Anterior cingulate cortex (tissue), 58 donors: ENCODE data around the gene CDH22.

ENCODE experiments used
- DNase-seq, 58 donors: peaks; one replicate each; lab custom pipeline; 2025; lab: John Stamatoyannopoulos, UW

The CDH22 gene

GRCh38 chr20:46252352-46253091 is 55.8 kb downstream of the CDH22 start:
- no peak for DNase-seq

- no peak for DNase-seq
These were observed 57.1 kb downstream of the CDH22 start for GRCh38 chr20:46251211-46251673.

GRCh38 chr20:46250772-46251171 is 57.5 kb downstream of the CDH22 start:
- DNase-seq = no peak

GRCh38 chr20:46249671-46250070 is 58.6 kb downstream of the CDH22 start:
- DNase-seq = no peak

GRCh38 chr20:46246559-46246958 is 61.7 kb downstream of the CDH22 start:
- peak in 1 of 58 donors; percentile 33 for DNase-seq

DNA sequence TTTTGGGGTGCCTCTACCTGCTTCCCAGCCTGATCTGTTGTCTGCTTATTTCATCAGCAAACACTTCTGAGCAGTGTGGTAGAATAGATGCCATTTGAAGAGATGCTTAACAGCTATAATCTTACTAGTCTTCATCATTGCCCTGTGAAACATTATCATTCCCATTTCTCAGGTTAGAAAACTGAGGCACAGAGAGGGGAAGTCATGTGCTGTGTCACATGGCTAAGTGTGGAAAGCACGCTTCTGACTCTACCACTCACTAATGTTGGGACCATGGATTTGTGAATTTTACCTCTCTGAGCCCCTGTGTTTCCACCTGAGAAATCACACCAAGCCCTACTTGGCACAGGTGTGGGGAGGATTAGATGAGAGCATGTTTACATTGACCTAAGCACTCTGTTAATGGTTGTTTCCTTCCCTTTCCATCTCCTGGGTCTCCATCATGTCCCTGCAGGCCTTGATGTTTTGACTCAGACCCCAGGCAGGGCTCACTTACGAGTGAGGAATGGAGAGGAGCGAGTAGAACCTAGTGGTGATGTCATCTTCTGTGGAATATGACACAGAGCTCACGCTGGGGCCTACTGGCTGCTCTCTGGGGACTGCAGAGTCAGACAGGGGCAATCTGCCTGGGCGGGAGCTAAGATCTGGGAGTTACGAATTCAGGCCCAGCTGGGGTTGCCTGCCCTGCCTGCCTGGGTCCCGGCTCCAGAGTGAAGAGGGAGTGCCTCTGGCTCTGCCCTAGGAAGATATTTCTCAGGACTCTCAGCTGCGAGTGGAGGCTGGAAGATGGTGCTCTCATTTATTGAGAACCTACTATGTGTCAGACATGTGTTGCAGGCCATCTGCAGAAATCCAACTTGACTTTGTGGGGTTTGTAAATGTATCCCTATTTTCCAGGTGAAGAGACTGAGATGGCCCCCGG is 64.3 kb downstream of the CDH22 start:
- DNase-seq = no peak

GRCh38 chr20:46242390-46242789 is 65.9 kb downstream of the CDH22 start:
- no peak for DNase-seq

DNA sequence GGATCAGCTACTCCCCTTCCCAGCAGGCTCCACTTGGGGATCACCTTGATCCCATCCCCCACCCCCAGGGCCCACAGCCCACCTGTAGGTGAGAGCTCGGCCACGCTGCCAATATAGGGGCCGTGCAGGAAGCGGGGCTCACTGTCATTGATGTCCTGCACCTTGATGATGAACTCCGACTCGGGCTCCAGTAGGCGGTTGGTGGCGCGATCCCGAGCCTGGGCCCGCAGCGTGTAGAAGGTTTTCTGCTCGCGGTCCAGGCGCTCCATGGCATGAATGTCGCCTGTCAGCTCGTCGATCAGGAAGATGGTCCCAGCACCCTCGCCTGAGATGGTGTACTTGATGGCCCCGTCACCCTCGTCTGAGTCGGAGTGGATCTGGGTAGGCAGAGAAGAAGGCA is 67.4 kb downstream of the CDH22 start:
- no peak for DNase-seq

- no peak for DNase-seq
These were observed 68.2 kb downstream of the CDH22 start for GRCh38 chr20:46240065-46240464.

DNA sequence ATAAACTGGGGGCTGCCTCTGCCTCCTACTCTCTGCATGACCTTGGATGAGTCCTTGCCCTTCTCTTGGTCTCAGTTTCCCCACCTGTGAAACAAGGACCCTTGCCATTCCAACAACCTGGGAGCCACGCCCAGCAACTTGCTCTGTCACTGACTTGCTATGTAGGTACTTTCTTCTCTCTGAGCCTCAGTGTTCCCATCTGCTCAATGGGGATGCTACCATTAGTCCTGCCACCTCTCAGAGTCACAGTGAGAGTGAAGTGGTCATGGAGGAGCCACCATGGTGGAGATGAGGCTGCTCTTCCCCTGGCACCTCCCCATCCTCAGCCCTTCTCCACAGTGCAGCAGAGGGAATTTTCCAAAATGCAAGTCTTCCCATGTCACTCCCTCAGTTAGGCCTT is 70.6 kb downstream of the CDH22 start:
- DNase-seq = no peak

DNA sequence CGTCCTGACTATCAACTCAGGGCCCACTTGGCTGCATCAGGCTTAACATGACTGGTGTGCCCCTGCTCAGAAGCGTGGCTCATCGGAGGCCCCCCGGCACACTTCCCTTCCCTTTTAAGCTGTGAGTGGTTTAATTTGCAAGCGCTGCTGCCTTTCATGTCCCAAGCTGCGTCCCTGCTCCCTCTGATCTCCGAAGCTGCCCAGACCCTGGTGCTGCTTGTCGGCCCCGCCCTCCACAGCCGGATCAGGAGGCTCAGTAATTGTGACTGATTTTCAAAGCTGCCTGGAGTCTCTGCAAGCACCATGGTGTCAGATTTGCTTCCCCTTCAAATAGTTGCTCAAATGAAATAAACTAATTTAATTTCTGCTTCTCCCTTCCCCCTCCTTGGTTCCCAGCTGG is 71.1 kb downstream of the CDH22 start:
- no peak for DNase-seq

- no peak for DNase-seq
These were observed 73.2 kb downstream of the CDH22 start for GRCh38 chr20:46235077-46235476.

DNA sequence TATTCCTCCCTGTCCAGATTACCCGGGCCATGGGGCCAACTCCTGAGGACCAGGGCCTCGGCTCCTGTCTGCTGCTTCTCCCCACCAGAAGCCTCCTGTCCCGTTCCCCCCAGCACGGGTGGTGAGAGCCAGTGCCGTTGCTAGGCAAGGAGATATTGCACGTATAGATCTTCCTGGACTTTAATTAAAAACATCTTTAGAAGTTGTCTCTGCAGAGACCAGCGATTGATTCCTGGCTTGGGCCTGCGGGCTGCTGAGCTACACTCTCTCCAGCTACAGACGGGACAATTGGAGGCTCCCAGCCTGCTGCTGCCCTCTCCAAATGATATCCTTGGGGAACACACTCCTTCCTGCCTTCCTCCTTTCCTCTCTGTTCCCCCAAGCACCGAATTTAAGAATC is 74.6 kb downstream of the CDH22 start:
- DNase-seq = no peak

- DNase-seq = no peak
These were observed 75.8 kb downstream of the CDH22 start for GRCh38 chr20:46232539-46232938.

DNA sequence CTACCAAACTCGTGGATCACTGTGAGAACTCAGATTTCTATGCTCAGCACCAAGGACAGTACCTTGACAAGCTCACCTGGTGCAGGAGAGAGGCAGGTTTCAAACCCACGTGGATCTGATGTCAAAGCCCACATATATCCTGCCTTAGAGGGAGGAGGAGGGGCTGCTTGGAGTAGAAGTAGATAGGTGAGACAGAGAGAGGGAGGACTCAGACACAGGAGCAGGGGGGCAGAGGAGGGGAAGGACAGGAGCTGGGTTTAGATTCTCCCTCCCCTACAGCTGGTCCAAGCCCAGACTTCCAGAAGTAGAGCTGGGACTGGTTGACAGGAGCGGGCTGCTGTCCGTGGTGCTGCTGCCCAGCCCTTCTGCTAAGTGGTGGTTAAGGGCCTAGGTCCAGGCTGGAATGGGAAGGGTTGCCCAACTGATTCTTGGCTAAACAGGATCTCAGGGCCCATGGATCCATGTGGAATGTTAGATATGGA is 77.5 kb downstream of the CDH22 start:
- peak in 1 of 58 donors; percentile 6 for DNase-seq

- DNase-seq = no peak
These were observed 78.2 kb downstream of the CDH22 start for GRCh38 chr20:46230106-46230491.

GRCh38 chr20:46229478-46230105 is 78.7 kb downstream of the CDH22 start:
- DNase-seq = no peak

DNA sequence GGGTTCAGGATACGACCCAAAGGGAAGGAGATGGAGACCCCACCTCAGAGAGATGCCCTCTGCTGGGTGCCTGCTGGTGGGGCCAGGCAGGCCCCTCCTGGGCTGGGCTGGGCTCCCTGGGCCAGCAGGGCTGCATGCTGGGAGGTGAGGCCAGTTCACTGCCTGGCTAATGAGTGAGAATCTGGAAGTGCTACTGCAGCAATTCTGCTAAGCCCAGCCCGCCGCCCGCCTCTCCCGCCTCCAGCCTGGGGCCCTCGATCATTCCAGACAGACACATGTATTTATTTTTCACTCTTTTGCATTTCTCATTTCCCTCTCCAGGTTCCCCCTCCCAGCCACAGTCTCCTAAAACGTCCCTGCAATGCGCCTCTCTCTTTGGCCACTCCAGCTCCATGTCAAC is 79.6 kb downstream of the CDH22 start:
- DNase-seq = peak in 3 of 58 donors; percentile 10 to 24 (median 23)

GRCh38 chr20:46227272-46227767 is 81.0 kb downstream of the CDH22 start:
- DNase-seq = no peak

DNA sequence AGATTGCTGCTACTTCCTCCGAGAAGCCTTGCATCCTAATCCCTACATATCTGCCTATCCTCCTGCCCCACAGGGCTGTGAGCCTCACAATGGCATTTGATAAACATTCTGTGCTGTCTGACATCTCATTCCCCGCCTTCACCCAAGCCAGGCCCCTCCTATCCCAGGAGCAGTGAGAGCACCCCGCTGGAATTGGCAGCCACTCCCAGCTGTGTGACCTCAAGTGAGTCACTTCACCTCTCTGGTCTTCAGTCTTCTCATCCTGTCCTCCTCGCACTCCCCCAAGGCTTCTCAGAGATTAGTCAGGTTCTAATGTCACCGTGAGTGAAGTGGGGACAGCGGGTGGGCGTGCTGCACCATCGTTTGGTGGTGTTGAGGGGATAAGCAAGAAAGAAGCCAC is 81.7 kb downstream of the CDH22 start:
- no peak for DNase-seq

DNA sequence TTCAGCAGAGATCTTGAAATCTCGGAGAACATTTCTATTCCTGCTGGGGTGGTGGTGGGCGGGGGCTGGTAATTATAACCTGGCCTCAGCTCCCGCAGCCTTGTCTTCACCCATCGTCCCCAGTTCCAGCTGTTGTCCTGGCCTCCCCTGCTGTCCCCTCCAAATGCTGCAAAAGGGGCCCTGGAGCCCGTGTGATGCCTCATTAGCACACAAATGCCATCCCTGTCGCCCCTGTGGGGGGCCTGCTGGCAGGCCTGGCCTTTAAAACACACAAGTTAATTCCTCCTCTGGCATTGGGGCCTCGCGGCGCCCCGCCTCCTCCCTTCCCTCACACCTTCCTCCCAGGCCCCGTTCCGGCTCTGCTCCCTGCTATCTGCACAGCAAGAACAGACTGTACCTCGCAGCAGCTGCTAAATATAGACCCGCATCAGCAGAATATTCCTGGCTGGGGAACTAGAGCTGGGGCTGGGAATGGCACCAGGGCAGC is 85.7 kb downstream of the CDH22 start:
- peak in 44 of 58 donors; percentile 7 to 88 (median 42) for DNase-seq
